SK-N-SH (cell line): ENCODE measurements around the gene DUSP5. TPM values are rescaled to one million over a fixed set of nuclear protein-coding genes. Genes with fewer than 3 reads are reported as not detected.

ENCODE experiments used
- CHD2 ChIP-seq: fragments of 150-350 bp; IDR thresholded peaks from 2 replicates; pipeline ENCODE4 v1.6.1; 2018; ENCODE audit warnings: low read length; ENCODE audit not compliant: partially characterized antibody
- ELF1 ChIP-seq: IDR thresholded peaks from 2 replicates; pipeline ENCODE4 v1.4.0; 2012
- EP300 ChIP-seq, 2 experiments: IDR thresholded peaks; 2 replicates each; pipeline versions ENCODE4 v1.4.0 to v1.6.1; 2012; ENCODE audit warnings: borderline replicate concordance in 1 of 2, low read depth in 1 of 2, low read length in 1 of 2
- EZH2phosphoT487 ChIP-seq: fragments of 200-600 bp; sonication (generic); IDR thresholded peaks from 2 replicates; pipeline ENCODE4 v1.6.1; 2017; ENCODE audit warnings: low read depth, mixed run types, mild to moderate bottlenecking, antibody characterized with exemption, moderate library complexity, borderline replicate concordance
- FOSL2 ChIP-seq: IDR thresholded peaks from 2 replicates; pipeline ENCODE4 v1.4.0; 2012; ENCODE audit warnings: low read depth, mild to moderate bottlenecking, moderate library complexity, borderline replicate concordance
- FOXJ3 ChIP-seq: sonication (generic); formaldehyde crosslinking; IDR thresholded peaks from 2 replicates; pipeline ENCODE4 v1.5.1; 2020; ENCODE audit warnings: mild to moderate bottlenecking, missing genetic modification reagents
- FOXM1 ChIP-seq: IDR thresholded peaks from 2 replicates; pipeline ENCODE4 v1.4.0; 2012; ENCODE audit warnings: low read depth, mild to moderate bottlenecking
- GABPA ChIP-seq: IDR thresholded peaks from 2 replicates; pipeline ENCODE4 v1.4.0; 2012; ENCODE audit warnings: low read depth, mild to moderate bottlenecking
- GATA2 ChIP-seq: sonication (generic); formaldehyde crosslinking; IDR thresholded peaks from 2 replicates; pipeline ENCODE4 v1.5.0; 2020; ENCODE audit warnings: mild to moderate bottlenecking, missing genetic modification reagents
- JUND ChIP-seq: IDR thresholded peaks from 2 replicates; pipeline ENCODE4 v1.4.0; 2012
- MAX ChIP-seq: IDR thresholded peaks from 2 replicates; pipeline ENCODE4 v1.4.0; 2012; ENCODE audit warnings: low read depth
- MEF2A ChIP-seq: IDR thresholded peaks from 2 replicates; pipeline ENCODE4 v1.4.0; 2012; ENCODE audit warnings: low read depth, borderline replicate concordance
- MXI1 ChIP-seq: IDR thresholded peaks from 2 replicates; pipeline ENCODE4 v1.6.1; 2012; ENCODE audit warnings: mild to moderate bottlenecking, low read depth, low read length, improper control_type of control experiment
- NRF1 ChIP-seq: IDR thresholded peaks from 2 replicates; pipeline ENCODE4 v1.6.1; 2012; ENCODE audit warnings: low read depth, mild to moderate bottlenecking, low read length
- PBX3 ChIP-seq: IDR thresholded peaks from 2 replicates; pipeline ENCODE4; 2012
- POLR2AphosphoS5 ChIP-seq: IDR thresholded peaks from 2 replicates; pipeline ENCODE4 v1.6.1; 2012; ENCODE audit warnings: low read depth, low read length
- RAD21 ChIP-seq: IDR thresholded peaks from 2 replicates; pipeline ENCODE4 v1.6.1; 2012; ENCODE audit warnings: mild to moderate bottlenecking, low read length
- RCOR1 ChIP-seq: fragments of 150-350 bp; IDR thresholded peaks from 2 replicates; pipeline ENCODE4 v1.6.1; 2017; ENCODE audit warnings: antibody characterized with exemption, low read length
- REST ChIP-seq: IDR thresholded peaks from 2 replicates; pipeline ENCODE4 v1.6.1; 2012; ENCODE audit warnings: mild to moderate bottlenecking, low read depth, low read length, moderate library complexity
- RXRA ChIP-seq: IDR thresholded peaks from 2 replicates; pipeline ENCODE4 v1.4.0; 2012; ENCODE audit warnings: low read depth, mild to moderate bottlenecking, borderline replicate concordance
- SIN3A ChIP-seq: IDR thresholded peaks from 2 replicates; pipeline ENCODE4 v1.6.1; 2012; ENCODE audit warnings: low read depth, mild to moderate bottlenecking, low read length, moderate library complexity, borderline replicate concordance
- TAF1 ChIP-seq: IDR thresholded peaks from 2 replicates; pipeline ENCODE4 v1.6.1; 2012; ENCODE audit warnings: low read depth, mild to moderate bottlenecking, low read length, moderate library complexity, borderline replicate concordance
- TCF12 ChIP-seq: IDR thresholded peaks from 2 replicates; pipeline ENCODE4 v1.4.0; 2012
- TEAD4 ChIP-seq: IDR thresholded peaks from 2 replicates; pipeline ENCODE4 v1.4.0; 2012; ENCODE audit warnings: mild to moderate bottlenecking, borderline replicate concordance; ENCODE audit not compliant: insufficient read depth
- USF1 ChIP-seq: IDR thresholded peaks from 2 replicates; pipeline ENCODE4 v1.4.0; 2012; ENCODE audit warnings: low read depth, borderline replicate concordance
- USF2 ChIP-seq: fragments of 150-350 bp; IDR thresholded peaks from 2 replicates; pipeline ENCODE4 v1.6.1; 2017; ENCODE audit warnings: antibody characterized with exemption, low read length, low read depth, borderline replicate concordance
- polyA plus RNA-seq, 3 experiments: library from polyadenylated mRNA; depleted of rRNA; stranded (reverse); fragments of >200 nt; gene quantifications; 2 replicates each; pipeline ENCODE4 v1.2.3, GENCODE V29; 2012

DUSP5 gene
- polyA plus RNA-seq, 1 of the 3 experiments (the other 2 are of a cell fraction): 52.0 TPM

GRCh38 chr10:110547139-110547761, 49.5 kb downstream of the DUSP5 start (continued):
- TF ChIP-seq REST (no peak), RCOR1 (no peak), RXRA (no peak), POLR2AphosphoS5 (no peak), MEF2A (no peak), NRF1 (no peak), ELF1 (no peak), USF1 (no peak), USF2 (no peak), TEAD4 (no peak), EP300 (IDR thresholded peaks at IDR 0.05; ENCODE audit: borderline replicate concordance in 1 of 2, low read depth in 1 of 2, low read length in 1 of 2) (no peak), PBX3 (no peak), CHD2 (peak; percentile 26), TCF12 (0 out of 2 replicates have a peak, but pooled peaks have one; percentile 9), FOXJ3 (CRISPR knock-in tag) (no peak), FOXM1 (no peak), MAX (no peak), GABPA (no peak), MXI1 (0 out of 2 replicates have a peak, but pooled peaks have one; percentile 14), TAF1 (no peak), RAD21 (peak; percentile 93), EZH2phosphoT487 (no peak), FOSL2 (no peak), SIN3A (no peak), GATA2 (CRISPR knock-in tag) (no peak), JUND (no peak)
